LHCN-M2 (cell line): ENCODE results near the gene HUS1B. TPM values are rescaled to one million over a fixed set of nuclear protein-coding genes. Genes with fewer than 3 reads are reported as not detected.

Source experiments
- DNase-seq: peaks from one replicate; pipeline ENCODE4 v3.0.0-alpha.2; 2012; ENCODE audit warnings: low read depth
- total RNA-seq: library from RNA; depleted of rRNA; stranded (reverse); fragments of >200 nt; gene quantifications from 2 replicates; pipeline ENCODE4 v1.2.3, GENCODE V29; 2014; rRNA removed

The HUS1B gene
- total RNA-seq, 1 experiment from 2014 or later = 0.17 TPM

- DNase-seq = peak; percentile 47
Measured at GRCh38 chr6:624979-625378, 31.9 kb downstream of the HUS1B start.

GRCh38 chr6:622462-622861, 34.4 kb downstream of the HUS1B start:
- DNase-seq = no peak

- DNase-seq = no peak
Measured at GRCh38 chr6:621931-622330, 35.0 kb downstream of the HUS1B start.

- no peak for DNase-seq
Measured at GRCh38 chr6:620950-621349, 36.0 kb downstream of the HUS1B start.

GRCh38 chr6:620166-620565, 36.7 kb downstream of the HUS1B start:
- DNase-seq = no peak

GRCh38 chr6:617456-618100, 39.3 kb downstream of the HUS1B start:
- DNase-seq = no peak

- no peak for DNase-seq
Measured at GRCh38 chr6:613981-614380, 42.9 kb downstream of the HUS1B start.

GRCh38 chr6:611928-612327, 45.0 kb downstream of the HUS1B start:
- no peak for DNase-seq

GRCh38 chr6:610882-611281, 46.0 kb downstream of the HUS1B start:
- DNase-seq = no peak

GRCh38 chr6:609905-610304, 47.0 kb downstream of the HUS1B start:
- no peak for DNase-seq

GRCh38 chr6:606829-607379, 50.0 kb downstream of the HUS1B start:
- DNase-seq = no peak

Other genes with a start within 250 kb of the HUS1B start
- 30.7 and 35.2 TPM in 2 replicates for gene EXOC2, start 36.0 kb upstream of the HUS1B start, total RNA-seq